ENCODE results near the gene BAZ1B. TPM values are rescaled to one million over a fixed set of nuclear protein-coding genes. Genes with fewer than 3 reads are reported as not detected.
A peak's percentile ranks its signal among the peaks of the same experiment; 100 is the strongest.
"Not testable (repeated sequence)": the region's sequence is repeated elsewhere in the genome, so short reads cannot be mapped to it uniquely, and the experiment has no call there.

Gene BAZ1B
- total RNA-seq, 4 donors from 2014 or later, result 55.3 to 72.2 (median 66.2) TPM

DNA sequence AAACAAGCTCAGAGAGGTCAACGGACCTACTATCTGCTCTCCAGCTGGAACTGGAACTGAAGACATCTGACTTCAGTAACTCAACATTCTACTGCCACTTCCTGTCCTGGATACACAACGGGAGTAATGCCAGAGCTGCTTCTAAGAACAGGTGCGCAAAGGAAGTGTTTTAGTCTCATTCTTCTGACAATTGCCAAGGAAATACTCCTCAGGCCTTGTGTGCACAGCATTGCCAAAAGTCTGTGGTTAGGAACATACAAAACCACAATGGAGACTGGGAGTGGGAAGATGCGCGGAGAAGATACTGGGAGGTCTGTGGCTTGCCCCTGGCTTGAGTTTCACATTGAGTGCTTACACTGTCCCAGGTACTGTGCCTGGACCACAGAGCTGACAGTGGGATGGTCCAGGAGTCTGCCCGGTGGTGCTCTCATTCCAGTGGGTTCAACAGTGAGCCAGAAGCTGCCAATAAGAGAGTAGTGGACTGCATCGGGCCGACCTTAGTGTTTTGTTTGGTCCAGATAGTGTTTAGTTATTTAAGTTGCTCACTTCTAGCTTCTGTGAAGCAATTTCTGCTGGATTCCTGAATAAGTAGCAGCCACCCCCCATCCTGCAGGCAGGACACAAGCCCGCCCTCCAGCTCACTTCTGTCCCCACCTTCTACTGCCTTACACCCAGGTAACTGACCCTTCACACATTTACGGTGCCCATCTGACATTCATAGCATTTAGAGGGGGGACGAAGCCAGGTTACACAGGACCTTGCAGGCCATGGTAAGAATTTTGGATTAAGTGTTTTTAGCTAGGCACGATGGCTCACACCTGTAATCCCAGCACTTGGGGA is 46.0 kb upstream of the BAZ1B start:
- H3K27me3 ChIP-seq, result no peaks in the 10 kb centered on the region
- H3K4me3 ChIP-seq, result no peak overlapping the region
- no peaks in the 10 kb centered on the region for H3K9me3 ChIP-seq
- TF ChIP-seq POLR2A (IDR thresholded peaks at IDR 0.05; ENCODE audit: low read depth), result no peak
- no peak for TF ChIP-seq EP300 (IDR thresholded peaks at IDR 0.05)
- TF ChIP-seq CTCF (IDR thresholded peaks at IDR 0.05), result no peak
- TF ChIP-seq POLR2AphosphoS5 (IDR thresholded peaks at IDR 0.05), result no peak
- intact Hi-C loops (cut with DNase I), result no loop called here
- WGBS, result 76% methylated on average over 12 of the region's 12 CpGs
- peaks cover 33 to 49% (median 44%) of the 10 kb centered on the region in 4 donors for H3K36me3 ChIP-seq
- H3K4me1 ChIP-seq, result no peaks in the 10 kb centered on the region
- H3K27ac ChIP-seq (replicated peaks in 1 of 4), result no peak overlapping the region
- DNase-seq (ENCODE audit: extremely low spot score), result no peak

GRCh38 chr7:73567140-73567539 is 45.0 kb upstream of the BAZ1B start:
- Histone ChIP-seq H3K4me1 (no peaks in the 10 kb centered on the region), H3K27ac (replicated peaks in 1 of 4) (no peak overlapping the region), H3K4me3 (no peak overlapping the region), H3K27me3 (no peaks in the 10 kb centered on the region), H3K36me3 (peaks cover 24 to 39% (median 34%) of the 10 kb centered on the region in 4 donors), H3K9me3 (no peaks in the 10 kb centered on the region)
- TF ChIP-seq EP300 (IDR thresholded peaks at IDR 0.05) (no peak), CTCF (IDR thresholded peaks at IDR 0.05) (no peak), POLR2AphosphoS5 (IDR thresholded peaks at IDR 0.05) (no peak)
- no peak for DNase-seq (ENCODE audit: extremely low spot score)
- intact Hi-C loops (cut with DNase I), result no loop called here
- 90% methylated on average over 4 of the region's 4 CpGs for WGBS

DNA sequence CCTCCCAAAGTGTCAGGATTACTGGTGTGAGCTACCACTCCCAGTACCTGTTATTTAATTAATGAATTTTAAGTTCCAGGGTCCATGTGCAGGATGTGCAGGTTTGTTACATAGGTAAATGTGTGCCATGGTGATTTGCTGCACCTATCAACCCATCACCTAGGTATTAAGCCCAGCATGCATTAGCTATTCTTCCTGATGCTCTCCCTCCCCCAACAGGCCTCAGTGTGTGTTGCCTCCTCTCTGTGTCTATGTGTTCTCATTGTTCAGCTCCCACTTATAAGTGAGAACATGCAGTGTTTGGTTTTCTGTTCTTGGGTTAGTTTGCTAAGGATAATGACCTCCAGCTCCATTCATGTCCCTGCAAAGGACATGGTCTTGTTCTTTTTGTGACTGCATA is 44.3 kb upstream of the BAZ1B start:
- H3K9me3 ChIP-seq; intact Hi-C loops (cut with DNase I); DNase-seq (ENCODE audit: extremely low spot score); H3K27me3 ChIP-seq; H3K27ac ChIP-seq (replicated peaks in 1 of 4); H3K4me1 ChIP-seq: not testable (repeated sequence)
- peak overlapping the region in 1 of 4 donors; percentile 17 for H3K4me3 ChIP-seq
- peaks cover 17 to 32% (median 27%) of the 10 kb centered on the region in 4 donors for H3K36me3 ChIP-seq

- H3K4me3 ChIP-seq, result peak overlapping the region; percentile 7 to 33 (median 17)
- 70% methylated on average over 7 of the region's 7 CpGs for WGBS
- intact Hi-C loops (cut with DNase I), result no loop called here
These were observed 43.7 kb upstream of the BAZ1B start for GRCh38 chr7:73565675-73566340.

More at GRCh38 chr7:73565675-73566340, 43.7 kb upstream of the BAZ1B start:
- H3K36me3 ChIP-seq, result peaks cover 11 to 26% (median 21%) of the 10 kb centered on the region in 4 donors
- no peaks in the 10 kb centered on the region for H3K4me1 ChIP-seq
- H3K27ac ChIP-seq (replicated peaks in 1 of 4), result no peak overlapping the region
- no peaks in the 10 kb centered on the region for H3K27me3 ChIP-seq
- DNase-seq (ENCODE audit: extremely low spot score), result no peak
- no peaks in the 10 kb centered on the region for H3K9me3 ChIP-seq
- TF ChIP-seq EP300 (IDR thresholded peaks at IDR 0.05), result no peak
- no peak for TF ChIP-seq POLR2A (IDR thresholded peaks at IDR 0.05; ENCODE audit: low read depth)
- TF ChIP-seq CTCF (IDR thresholded peaks at IDR 0.05), result no peak
- TF ChIP-seq POLR2AphosphoS5 (IDR thresholded peaks at IDR 0.05), result no peak

All from esophagus muscularis mucosa (tissue), 4 donors.